RPMI8226 (cell line): Measurements from ENCODE around the gene PTTG2.
"Not testable (repeated sequence)": the region's sequence is repeated elsewhere in the genome, so short reads cannot be mapped to it uniquely, and the experiment has no call there.

Source experiments
- DNase-seq: peaks from one replicate; pipeline ENCODE4 v3.0.0-alpha.2; 2015

The PTTG2 gene

DNA sequence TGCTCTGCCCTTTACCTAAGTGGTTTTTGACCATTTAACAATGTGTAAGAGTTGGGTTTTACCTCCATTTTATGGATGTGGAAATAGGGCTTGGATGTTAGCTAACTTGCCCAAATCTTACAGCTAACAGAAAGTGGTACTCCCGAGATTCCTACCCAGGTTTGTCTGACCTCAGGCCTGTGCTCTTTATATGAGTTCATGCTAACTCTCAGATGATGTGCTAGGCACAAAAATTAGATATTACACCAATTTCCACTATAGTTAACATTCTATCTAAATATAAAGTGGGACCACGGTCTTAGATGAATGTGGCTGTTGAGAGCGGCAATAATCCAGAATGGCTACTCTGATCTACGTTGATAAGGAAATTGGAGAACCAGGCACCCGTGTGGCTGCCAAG is at the start of gene PTTG2:
Gene PTTG2, plus strand, starts transcription at position 301 of the 400 bp plus-strand sequence. Its CDS starts 37 bp downstream, at position 338.
- DNase-seq, result no peak

DNA sequence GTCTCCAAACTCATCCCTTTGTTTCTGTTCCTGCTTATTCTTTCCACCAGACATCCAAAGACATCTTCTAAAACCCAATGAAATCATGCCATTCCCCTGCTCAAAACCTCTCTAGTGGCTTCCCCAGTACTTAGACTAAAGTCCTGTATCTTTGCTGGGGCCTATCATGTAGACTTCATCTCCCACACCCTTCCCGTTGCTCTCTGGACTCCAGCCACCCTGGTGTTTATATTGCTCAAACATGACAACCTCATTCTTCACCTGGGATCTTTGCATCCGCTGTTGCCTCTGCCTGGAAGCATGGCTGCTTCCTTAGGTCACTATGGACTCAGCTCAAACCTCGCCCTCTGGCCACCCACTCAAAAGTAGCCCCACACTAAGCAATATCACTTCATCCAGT is 45.7 kb upstream of the PTTG2 start:
- no peak for DNase-seq

DNA sequence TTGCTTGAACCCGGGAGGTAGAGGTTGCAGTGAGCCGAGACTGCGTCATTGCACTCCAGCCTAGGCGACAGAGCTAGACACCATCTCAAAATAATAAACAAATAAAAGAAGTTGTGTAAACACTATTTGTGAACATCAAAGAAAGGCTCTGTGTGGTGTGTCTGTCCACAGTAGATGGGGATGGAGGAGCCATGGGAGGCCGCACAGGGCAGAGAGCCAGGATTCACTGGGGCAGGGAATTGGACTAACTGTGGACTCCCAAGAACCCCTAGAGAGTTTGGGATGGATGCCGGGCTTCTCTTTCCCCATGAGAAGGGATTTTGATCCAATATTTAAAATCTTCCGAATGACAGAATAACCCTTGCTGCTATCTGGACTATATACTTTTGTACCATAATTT is 42.8 kb upstream of the PTTG2 start:
- DNase-seq, result no peak

DNA sequence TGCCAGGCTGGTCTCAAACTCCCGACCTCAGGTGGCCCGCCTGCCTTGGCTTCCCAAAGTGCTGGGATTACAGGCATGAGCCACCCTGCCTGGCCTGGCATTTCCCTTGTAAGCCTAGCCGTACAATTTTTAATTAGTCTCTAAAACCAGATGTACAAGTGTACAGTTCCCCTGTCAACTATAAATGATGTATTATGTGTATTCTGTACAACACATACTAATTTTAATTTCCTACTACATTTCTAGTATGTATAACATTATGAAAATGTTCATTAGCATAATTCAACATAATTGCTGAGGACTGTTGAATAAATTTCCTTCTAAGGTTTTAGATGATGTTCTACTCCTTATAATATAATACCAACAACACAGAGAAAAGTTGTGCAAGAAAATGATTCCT is 41.5 kb upstream of the PTTG2 start:
- DNase-seq, result no peak

DNA sequence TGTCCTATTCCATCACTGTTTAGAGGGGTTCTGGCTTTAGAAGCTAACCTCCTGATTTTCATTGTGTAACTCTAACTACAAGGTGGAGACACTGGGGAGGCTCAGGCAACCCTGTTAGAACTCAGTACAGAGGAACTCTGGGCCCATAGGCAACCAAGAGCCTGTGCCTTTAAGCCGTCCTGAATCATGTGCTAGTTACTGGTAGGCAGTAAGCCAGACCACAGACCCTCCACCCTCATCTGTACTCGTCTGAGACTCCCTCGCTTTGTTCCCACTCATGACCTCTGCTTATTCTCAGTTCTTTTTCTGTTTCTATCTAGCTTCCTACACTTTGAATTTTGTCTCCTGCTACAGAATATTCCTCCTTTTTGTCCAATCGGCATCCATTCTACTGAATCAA is 37.9 kb upstream of the PTTG2 start:
- no peak for DNase-seq

DNA sequence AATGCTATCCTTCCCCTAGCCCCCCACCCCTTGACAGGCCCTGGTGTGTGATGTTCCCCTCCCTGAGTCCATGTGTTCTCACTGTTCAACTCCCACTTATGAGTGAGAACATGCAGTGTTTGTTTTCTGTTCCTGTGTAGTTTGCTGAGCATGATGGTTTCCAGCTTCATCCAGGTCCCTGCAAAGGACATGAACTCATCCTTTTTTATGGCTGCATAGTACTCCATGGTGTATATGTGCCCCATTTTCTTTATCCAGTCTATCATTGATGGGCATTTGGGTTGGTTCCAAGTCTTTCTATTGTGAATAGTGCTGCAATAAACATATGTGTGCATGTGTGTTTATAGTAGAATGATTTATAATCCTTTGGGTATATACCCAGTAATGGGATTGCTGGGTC is 37.1 kb upstream of the PTTG2 start:
- not testable (repeated sequence) for DNase-seq

- no peak for DNase-seq
These were observed 35.3 kb upstream of the PTTG2 start for GRCh38 chr4:37924946-37925345.

DNA sequence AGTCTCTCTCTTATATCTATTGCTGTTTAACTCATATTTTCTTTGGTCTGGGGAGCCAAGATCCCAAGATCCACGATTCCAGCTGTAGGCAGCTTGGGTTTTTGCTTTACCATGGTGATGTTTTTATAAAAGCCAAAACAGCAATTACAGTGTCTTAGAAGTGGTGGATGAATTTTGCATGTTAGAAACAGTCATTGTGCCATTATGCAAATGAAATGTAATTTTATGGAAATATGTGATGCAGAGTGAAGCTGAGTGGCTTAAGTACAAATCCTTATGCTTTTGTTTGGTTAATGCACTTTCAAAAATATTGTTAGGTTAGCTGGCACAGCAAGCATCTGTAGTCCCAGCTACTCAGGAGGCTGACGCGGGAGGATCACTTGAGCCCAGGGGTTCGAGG is 32.8 kb upstream of the PTTG2 start:
- DNase-seq, result no peak

- no peak for DNase-seq
These were observed 31.5 kb upstream of the PTTG2 start for GRCh38 chr4:37928426-37929416.

DNA sequence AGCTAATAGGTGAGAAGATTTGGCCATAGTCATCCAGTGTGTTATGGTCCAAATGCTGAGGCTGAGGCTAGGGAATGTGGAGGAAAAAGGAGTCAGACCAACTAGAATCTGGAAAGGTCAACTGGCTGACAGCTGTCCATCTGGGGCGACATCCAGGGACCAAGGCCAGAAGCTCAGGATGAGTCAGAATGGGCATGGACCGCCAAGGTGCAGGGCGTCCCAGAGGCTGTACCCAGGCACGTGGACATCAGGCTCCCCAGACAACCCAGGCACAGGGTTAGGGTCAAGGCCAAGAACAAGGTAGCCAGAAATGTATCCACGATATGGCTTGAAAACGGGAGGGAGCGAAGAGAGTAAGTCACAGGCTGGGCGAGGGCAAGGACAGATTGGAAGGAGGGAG is 26.1 kb upstream of the PTTG2 start:
- no peak for DNase-seq

DNA sequence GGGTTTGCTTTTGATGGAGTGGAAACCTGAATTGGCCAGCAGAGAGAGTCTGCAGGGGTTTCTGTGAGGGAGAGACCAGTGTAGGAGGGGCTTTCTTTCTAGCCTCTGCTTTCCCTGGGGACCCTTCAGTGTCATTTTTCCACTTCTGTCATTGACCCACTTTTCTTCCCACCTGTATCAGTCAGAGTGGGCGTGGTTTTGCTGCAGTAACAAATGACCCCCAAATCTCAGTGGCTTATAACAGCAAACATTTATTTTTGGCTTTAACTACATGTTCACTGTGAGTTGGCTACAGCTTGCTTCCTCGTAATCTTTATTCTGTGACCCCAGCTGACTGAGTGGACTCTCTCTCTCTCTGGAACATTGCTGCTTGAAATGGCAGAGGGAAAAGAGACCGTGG is 25.6 kb upstream of the PTTG2 start:
- DNase-seq, result no peak

- no peak for DNase-seq
These were observed 25.2 kb upstream of the PTTG2 start for GRCh38 chr4:37935026-37935425.

- DNase-seq, result no peak
These were observed 23.2 kb upstream of the PTTG2 start for GRCh38 chr4:37936889-37937498.

GRCh38 chr4:37938208-37938607 is 22.0 kb upstream of the PTTG2 start:
- no peak for DNase-seq

- no peak for DNase-seq
These were observed 13.6 kb upstream of the PTTG2 start for GRCh38 chr4:37946503-37947179.

- no peak for DNase-seq
These were observed 11.7 kb upstream of the PTTG2 start for GRCh38 chr4:37948542-37948941.

DNA sequence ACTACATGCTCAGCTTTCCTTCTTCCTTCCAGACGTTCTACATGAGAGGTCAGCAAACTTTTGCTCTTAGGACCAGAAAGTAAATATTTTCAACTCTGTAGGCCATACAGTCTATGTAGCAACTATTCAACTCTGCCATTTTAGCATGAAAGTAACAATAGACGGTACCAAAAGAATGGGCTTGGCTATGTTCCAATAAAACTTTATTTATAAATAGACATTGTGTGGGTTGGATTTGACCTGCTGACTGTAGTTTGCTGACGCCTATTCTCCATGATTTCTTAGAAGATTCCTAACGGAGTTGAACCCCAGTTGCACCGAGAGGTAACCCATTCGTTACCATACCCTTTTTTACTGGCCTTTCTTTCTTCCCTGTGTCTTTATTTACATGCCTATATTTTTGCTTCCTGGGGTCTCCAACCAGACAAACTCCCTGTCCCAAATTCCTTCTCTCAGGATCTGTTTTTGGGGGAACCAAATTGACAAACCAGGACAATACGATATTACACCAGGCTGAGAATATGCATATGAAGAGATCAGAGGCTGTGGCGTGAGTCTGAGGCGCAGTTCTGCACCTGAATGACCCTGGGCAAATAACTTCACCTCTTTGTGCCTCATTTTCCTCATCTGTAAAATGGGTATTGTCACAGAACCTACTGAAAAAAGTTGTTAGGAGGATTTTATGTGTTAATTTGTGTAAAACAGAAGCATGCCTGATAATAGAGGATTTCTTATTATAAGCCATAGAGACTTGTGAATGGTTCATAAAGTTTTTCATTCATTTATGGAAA is 10.4 kb upstream of the PTTG2 start:
- DNase-seq, result no peak

DNA sequence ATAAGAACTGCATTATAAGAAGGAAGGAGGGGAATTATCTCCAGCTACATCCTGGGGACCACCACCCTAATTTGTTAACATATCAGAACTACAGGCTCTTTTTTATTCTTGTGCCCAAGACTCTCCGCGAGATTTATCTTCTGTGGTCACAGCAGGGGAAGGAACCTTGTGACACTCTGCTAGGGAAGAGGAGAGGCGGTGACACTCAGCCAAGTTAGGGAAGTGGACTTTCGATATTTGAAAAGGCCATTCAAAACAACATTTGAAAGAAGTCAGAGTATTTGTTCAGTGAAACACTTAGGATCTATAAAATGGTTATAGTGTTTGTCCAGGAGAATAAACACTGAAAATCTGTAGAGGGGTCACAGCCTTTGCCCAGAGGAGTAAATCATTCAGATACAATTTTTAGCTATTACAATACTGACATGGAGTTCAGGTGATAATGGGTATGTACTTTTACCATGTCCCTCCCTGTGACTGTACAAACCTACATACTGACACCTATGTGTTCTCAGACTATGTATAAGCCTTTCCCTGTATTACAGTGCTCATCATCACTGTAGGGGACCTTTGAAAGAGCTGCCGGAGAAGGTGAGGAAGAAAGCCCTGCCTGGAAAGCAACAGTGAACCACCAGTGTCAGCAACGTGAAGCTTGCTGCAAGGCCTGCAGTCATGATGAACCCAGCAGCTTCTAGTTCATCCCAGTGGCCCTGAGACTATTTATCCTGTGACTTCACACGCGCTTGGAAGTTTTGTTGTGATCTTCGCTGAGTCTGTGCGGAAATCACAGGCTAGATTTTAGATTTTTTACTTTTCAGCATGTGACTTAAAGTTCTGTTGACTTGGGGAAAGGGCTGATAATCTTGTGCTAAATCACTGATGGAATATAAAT is 8.5 kb upstream of the PTTG2 start:
- no peak for DNase-seq

- DNase-seq, result no peak
These were observed 7.0 kb upstream of the PTTG2 start for GRCh38 chr4:37953156-37953555.

GRCh38 chr4:37953620-37954293 is 6.4 kb upstream of the PTTG2 start:
- no peak for DNase-seq

- no peak for DNase-seq
These were observed 3.3 kb upstream of the PTTG2 start for GRCh38 chr4:37956941-37957340.
